ENCODE data around the gene SEMA3F. TPM values are rescaled to one million over a fixed set of nuclear protein-coding genes. Genes with fewer than 3 reads are reported as not detected.
A peak's percentile ranks its signal among the peaks of the same experiment; 100 is the strongest.

The SEMA3F gene
- total and polyA plus RNA-seq, 2 of the 4 experiments (the other 2 are of a cell fraction) = 7.3 to 23.3 TPM

DNA sequence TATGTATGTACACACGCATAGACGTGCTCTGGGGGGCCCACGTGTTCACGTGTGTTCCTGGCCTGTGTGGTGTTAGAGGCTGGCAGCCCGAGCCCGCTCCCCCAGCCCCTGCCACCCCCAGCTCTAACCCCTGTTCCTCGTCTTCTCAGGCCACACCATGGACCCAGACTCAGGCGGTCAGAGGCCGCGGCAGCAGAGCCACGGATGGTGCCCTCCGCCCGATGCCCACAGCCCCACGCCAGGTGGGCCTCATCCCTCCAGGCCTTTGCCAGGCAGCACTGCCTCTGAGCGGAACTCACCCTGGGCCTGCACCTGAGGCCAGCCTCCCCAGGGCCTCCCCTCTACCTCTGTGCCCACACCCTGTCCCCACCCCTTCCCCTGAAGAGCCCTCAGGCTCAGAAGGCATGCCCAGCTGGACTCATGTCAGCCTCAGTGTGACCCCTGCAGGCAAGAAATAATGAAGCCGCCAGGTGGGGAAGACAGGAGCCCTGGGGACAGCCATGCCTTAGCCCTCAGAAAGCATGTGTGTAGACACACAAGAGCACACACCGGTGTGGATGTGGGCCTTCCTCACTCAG, 19.9 kb downstream of the SEMA3F start:
- no peak overlapping the region for H3K27ac ChIP-seq (ENCODE audit: insufficient read depth, low read length)
- in situ Hi-C loops (cut with MboI; ENCODE audit: low sequenced_read_pairs) = no loop called here
- TF ChIP-seq SMC3 (IDR thresholded peaks at IDR 0.05; ENCODE audit: low read depth, low read length) (no peak), RFX5 (IDR thresholded peaks at IDR 0.05; ENCODE audit: low read depth, low read length) (no peak), MAZ (IDR thresholded peaks at IDR 0.05; ENCODE audit: borderline replicate concordance, low read depth, low read length) (no peak), MAFK (IDR thresholded peaks at IDR 0.05; ENCODE audit: low read depth, low read length) (no peak), RAD21 (IDR thresholded peaks at IDR 0.05; ENCODE audit: low read length) (no peak), RCOR1 (IDR thresholded peaks at IDR 0.05; ENCODE audit: insufficient replicate concordance, low read length) (no peak), POLR2A (IDR thresholded peaks at IDR 0.05; ENCODE audit: low read depth, low read length) (no peak), CEBPB (IDR thresholded peaks at IDR 0.05; ENCODE audit: low read depth, low read length) (no peak), MXI1 (IDR thresholded peaks at IDR 0.05; ENCODE audit: borderline replicate concordance, low read depth, low read length) (no peak), BHLHE40 (IDR thresholded peaks at IDR 0.05; ENCODE audit: low read depth, low read length) (no peak), FOS (IDR thresholded peaks at IDR 0.05; ENCODE audit: low read depth, low read length) (no peak), CHD1 (IDR thresholded peaks at IDR 0.05; ENCODE audit: low read depth, low read length) (no peak)
- TF ChIP-seq, protein P1, sequence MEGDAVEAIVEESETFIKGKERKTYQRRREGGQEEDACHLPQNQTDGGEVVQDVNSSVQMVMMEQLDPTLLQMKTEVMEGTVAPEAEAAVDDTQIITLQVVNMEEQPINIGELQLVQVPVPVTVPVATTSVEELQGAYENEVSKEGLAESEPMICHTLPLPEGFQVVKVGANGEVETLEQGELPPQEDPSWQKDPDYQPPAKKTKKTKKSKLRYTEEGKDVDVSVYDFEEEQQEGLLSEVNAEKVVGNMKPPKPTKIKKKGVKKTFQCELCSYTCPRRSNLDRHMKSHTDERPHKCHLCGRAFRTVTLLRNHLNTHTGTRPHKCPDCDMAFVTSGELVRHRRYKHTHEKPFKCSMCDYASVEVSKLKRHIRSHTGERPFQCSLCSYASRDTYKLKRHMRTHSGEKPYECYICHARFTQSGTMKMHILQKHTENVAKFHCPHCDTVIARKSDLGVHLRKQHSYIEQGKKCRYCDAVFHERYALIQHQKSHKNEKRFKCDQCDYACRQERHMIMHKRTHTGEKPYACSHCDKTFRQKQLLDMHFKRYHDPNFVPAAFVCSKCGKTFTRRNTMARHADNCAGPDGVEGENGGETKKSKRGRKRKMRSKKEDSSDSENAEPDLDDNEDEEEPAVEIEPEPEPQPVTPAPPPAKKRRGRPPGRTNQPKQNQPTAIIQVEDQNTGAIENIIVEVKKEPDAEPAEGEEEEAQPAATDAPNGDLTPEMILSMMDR (conservative IDR thresholded peaks at IDR 0.05; ENCODE audit: low read depth, low read length) = no peak
- TF ChIP-seq, protein P2, sequence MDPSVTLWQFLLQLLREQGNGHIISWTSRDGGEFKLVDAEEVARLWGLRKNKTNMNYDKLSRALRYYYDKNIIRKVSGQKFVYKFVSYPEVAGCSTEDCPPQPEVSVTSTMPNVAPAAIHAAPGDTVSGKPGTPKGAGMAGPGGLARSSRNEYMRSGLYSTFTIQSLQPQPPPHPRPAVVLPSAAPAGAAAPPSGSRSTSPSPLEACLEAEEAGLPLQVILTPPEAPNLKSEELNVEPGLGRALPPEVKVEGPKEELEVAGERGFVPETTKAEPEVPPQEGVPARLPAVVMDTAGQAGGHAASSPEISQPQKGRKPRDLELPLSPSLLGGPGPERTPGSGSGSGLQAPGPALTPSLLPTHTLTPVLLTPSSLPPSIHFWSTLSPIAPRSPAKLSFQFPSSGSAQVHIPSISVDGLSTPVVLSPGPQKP (IDR thresholded peaks at IDR 0.05; ENCODE audit: borderline replicate concordance, low read depth, low read length) = no peak
- TF ChIP-seq, protein P3, sequence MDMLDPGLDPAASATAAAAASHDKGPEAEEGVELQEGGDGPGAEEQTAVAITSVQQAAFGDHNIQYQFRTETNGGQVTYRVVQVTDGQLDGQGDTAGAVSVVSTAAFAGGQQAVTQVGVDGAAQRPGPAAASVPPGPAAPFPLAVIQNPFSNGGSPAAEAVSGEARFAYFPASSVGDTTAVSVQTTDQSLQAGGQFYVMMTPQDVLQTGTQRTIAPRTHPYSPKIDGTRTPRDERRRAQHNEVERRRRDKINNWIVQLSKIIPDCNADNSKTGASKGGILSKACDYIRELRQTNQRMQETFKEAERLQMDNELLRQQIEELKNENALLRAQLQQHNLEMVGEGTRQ (IDR thresholded peaks at IDR 0.05; ENCODE audit: low read depth, low read length) = no peak

More for the DNA sequence above, 19.9 kb downstream of the SEMA3F start:
- no peak overlapping the region for H4K5ac ChIP-seq (ENCODE audit: low read depth, low read length)
- H3K79me1 ChIP-seq (ENCODE audit: low read depth in 1 of 2, low read length in 2 of 2) = peaks cover 5 to 36% of the 10 kb centered on the region in 2 experiments
- H2AK9ac ChIP-seq (replicated peaks; ENCODE audit: low read depth, low read length, poor library complexity) = no peak overlapping the region
- DNase-seq (no peak), ATAC-seq (ENCODE audit: low read depth) (no peak)
- H3K4me2 ChIP-seq (ENCODE audit: low read depth, low read length) = no peak overlapping the region
- no peak overlapping the region for H2BK5ac ChIP-seq (ENCODE audit: low read depth, low read length, poor library complexity, severe bottlenecking)
- WGBS, 2 experiments (ENCODE audit: extremely low coverage in 2 of 2, insufficient read length in 1 of 2) = 96% methylated on average over 9 of the region's 17 CpGs; no CpG with 5 or more reads in 1 of the 2 experiments
- no peak overlapping the region for H3K4me3 ChIP-seq (ENCODE audit: insufficient read depth, low read depth, low read length)
- intact Hi-C loops (cut with micrococcal nuclease) (no loop called here), dilution Hi-C loops (cut with HindIII; ENCODE audit: low sequenced_read_pairs, unreplicated experiment) (no loop called here)
- no peak overlapping the region for H2BK120ac ChIP-seq (ENCODE audit: low read depth, low read length)
- H3K56ac ChIP-seq (ENCODE audit: extremely low read depth, insufficient read depth, low read length) = no peak overlapping the region
- POLR2A ChIA-PET (ENCODE audit: unreplicated experiment) = no interaction called here
- peaks cover 11% of the 10 kb centered on the region for H3K4me1 ChIP-seq (ENCODE audit: control insufficient read depth, insufficient read depth, low read length)
- CTCF ChIA-PET = no interaction called here
- no peak overlapping the region for H2AK5ac ChIP-seq (ENCODE audit: low read depth, low read length)
- no peak overlapping the region for H3K4ac ChIP-seq (ENCODE audit: low read depth, low read length)
- H2BK15ac ChIP-seq (ENCODE audit: low read depth, low read length) = no peak overlapping the region
- no peak overlapping the region for H3K9ac ChIP-seq (ENCODE audit: low read depth, low read length)
- H3K18ac ChIP-seq (ENCODE audit: low read depth, low read length) = no peak overlapping the region
- no peaks in the 10 kb centered on the region for H3K27me3 ChIP-seq (ENCODE audit: control insufficient read depth, insufficient read depth, low read length)
- peak overlapping the region; percentile 32 for H2AFZ ChIP-seq (replicated peaks; ENCODE audit: low read length, poor library complexity)
- no TSS peak for BruUV-seq (replicated peaks)
- no peak overlapping the region for H4K8ac ChIP-seq (ENCODE audit: low read depth in 2 of 2, low read length in 2 of 2)
- no peak overlapping the region for H3K23ac ChIP-seq (ENCODE audit: low read depth, low read length)
- H3K14ac ChIP-seq (replicated peaks; ENCODE audit: low read depth, low read length) = no peak overlapping the region
- H3K36me3 ChIP-seq (ENCODE audit: control insufficient read depth, insufficient read depth, low read length) = peaks cover 29% of the 10 kb centered on the region
- H2BK20ac ChIP-seq (ENCODE audit: low read depth, low read length) = no peak overlapping the region
- no peak overlapping the region for H4K91ac ChIP-seq (ENCODE audit: insufficient read depth, low read depth, low read length)
- no peaks in the 10 kb centered on the region; the same call in 1 of the 2 replicates for H4K20me1 ChIP-seq (ENCODE audit: insufficient read depth, low read length)
- H3K9me1 ChIP-seq (ENCODE audit: insufficient read depth, low read length) = peaks cover 15% of the 10 kb centered on the region
- H3K9me3 ChIP-seq (ENCODE audit: control insufficient read depth, insufficient read depth, low read length) = no peaks in the 10 kb centered on the region
